Activated CD4-positive, alpha-beta T cell treated with anti-CD3 and anti-CD28 coated beads, Interleukin-2, Interleukin-6, amounts not matched to agents 100 ng/mL and 50 ng/mL, durations not matched to agents 16 hours and 8 hours (primary cell): Measurements from ENCODE around the gene MAST4.

Source experiments
- DNase-seq: peaks from one replicate; pipeline ENCODE4 v3.0.0-alpha.2; 2020

Gene MAST4

DNA sequence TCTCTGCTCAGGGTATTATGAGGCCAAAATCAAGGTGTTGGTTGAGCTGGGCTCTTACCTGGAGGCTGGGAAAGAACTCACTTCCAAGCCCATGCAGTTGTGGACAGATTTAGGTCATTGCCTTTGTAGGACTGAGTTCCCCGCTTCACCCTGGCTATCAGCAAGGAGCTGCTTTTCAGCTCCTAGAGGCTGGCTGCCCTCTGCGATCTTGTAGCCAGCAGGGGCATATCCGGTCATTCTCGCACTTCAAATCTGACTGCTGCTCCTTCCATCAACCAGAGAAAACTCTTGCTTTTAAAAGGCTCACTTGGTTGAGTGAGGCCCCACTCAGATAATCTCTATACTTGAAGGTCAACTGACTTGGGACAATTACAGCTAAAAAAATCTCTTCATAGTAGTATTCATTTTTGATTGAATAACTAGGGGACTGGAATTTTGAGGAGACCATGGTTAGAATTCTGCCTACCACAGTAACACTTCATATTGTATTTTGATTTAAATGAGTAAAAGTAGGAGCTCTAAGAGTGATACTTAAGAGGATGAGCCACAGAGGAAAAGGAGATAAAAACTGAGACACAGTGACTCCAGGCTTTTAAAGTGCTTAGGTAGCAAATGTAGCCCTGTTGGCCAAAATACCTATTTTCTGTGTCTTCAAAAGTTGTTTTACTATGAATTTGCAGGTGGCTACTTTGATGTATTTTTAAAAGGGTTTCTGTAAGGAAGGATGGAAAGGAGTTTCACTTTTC lies 463.0 kb downstream of the MAST4 start:
- no peak for DNase-seq

DNA sequence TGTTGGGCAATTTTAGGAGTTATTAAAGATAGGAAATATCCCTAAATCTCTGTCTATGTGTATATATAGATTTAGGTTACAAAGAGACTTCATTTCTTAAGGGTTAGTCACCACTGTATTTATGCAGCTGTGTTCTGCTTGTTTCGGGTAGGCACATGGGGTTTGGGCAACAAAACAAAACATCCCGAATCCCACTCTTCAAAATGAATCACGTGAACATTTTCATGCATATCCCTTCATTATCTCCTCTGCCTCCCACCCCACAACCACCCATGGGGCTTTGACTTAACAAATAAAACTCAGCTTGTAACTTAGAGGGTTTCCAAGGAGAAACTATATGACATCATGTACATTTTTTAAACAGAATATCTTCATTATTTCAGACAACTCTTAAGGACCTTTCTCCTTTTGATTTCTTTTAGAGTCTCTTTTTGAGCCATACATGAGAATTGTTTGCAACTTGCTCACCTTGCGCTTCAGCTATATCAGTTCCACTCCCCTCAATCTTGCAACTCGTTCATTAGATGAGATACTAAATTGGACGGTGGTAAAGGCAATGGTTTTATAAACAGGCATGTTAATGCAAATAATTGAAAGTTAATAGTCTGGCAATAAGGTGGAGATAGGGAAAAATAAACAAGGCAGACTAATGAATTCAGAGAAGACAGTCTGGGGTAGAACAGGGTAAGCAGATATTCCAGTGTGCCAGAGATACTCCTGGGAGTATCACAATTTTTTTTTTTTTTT lies 463.7 kb downstream of the MAST4 start:
- DNase-seq = no peak

GRCh38 chr5:67061511-67061910 lies 465.3 kb downstream of the MAST4 start:
- DNase-seq = no peak

- no peak for DNase-seq
Observed at GRCh38 chr5:67063055-67063454, 466.9 kb downstream of the MAST4 start.

GRCh38 chr5:67063791-67064190 lies 467.6 kb downstream of the MAST4 start:
- no peak for DNase-seq

- DNase-seq = peak; percentile 68
Observed at GRCh38 chr5:67065237-67065636, 469.0 kb downstream of the MAST4 start.

- DNase-seq = peak; percentile 8
Observed at GRCh38 chr5:67065696-67066095, 469.5 kb downstream of the MAST4 start.

DNA sequence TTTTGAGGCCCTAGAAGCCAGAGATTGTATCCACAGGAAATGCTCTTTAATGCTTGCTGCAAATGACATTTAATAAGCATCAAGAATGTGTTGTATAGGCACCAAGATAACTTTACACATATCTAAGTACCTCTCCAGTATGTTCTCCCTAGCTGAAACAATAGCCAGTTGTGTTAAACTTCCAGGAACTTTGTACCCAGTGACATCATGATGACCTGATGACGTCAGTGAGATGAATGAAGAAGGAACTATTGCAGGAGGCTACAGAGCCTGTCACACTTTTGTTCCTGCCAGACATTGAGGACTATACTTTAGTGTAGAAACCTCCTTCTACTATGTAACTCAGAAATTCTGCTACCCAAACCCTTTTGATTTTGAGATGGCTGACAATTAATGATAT lies 470.6 kb downstream of the MAST4 start:
- no peak for DNase-seq

DNA sequence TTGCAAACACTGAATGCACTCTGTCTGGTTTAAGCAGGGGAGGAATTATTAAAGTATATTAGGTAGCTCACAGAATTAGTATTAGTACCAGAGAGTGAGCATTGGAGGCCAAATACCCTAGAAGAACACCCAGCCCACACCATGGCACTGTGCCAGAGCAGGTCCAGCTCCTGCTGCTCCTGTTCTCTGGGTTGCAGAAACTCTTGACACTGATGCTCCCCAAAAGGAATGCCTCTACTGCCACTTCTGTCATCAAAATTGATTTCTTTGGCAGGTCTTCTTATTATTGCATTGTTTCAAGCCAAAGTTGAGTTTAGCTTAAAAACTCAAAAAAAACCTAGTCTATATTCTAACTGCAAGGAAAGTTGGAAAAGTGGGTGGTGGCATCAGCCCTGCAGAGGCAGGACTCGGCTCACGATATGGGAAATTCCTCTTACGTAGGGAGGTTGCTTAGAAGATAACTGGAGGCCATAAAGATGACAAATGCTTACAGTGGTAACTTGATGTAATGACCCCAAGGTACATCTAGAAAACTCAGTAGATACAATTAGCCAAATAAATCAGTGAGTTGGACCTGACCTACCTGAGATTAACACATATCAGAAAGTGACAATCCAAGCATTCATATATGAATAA lies 477.0 kb downstream of the MAST4 start:
- DNase-seq = no peak

DNA sequence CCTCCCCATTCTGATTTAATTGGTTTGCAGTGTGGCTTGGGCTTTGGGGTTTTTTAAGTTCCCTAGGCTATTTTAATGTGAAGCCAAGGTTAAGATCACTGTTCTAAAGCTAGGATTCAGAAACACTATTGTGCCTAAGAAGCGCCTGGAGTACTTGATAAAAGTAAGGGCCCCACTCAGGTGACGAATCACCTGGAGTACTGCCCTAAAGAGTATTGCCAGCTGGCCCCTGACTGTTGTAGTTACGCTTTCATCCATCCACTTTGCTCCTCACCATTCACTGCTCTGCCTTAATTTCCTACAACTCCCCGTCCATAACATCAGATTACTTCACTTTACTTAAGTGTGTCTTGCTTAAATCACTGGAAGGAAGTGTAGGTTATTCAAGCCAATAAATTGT lies 481.1 kb downstream of the MAST4 start:
- no peak for DNase-seq

GRCh38 chr5:67081261-67081660 lies 485.1 kb downstream of the MAST4 start:
- no peak for DNase-seq

- no peak for DNase-seq
Observed at GRCh38 chr5:67082941-67083340, 486.7 kb downstream of the MAST4 start.

- no peak for DNase-seq
Observed at GRCh38 chr5:67085616-67086015, 489.4 kb downstream of the MAST4 start.

- no peak for DNase-seq
Observed at GRCh38 chr5:67089200-67089725, 493.1 kb downstream of the MAST4 start.

DNA sequence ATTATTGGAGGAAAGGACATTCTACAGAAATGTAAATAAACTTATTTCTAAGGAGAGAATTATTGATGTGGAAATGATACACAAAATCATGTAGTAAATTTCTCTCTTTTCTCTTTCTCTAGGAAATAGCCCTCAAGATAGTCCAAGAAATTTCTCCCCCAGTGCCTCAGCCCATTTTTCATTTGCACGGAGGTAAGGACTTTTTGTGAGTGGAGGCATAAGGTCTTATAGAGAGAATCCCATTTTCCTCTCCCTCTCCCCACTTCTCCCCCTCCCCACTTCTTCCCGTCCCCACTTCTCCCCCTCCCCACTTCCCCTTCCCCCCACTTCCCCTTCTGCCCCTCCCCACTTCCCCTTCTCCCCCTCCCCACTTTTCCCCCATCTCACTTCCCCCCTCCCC lies 493.8 kb downstream of the MAST4 start:
- DNase-seq = no peak

- peak; percentile 21 for DNase-seq
Observed at GRCh38 chr5:67090593-67090992, 494.4 kb downstream of the MAST4 start.

- DNase-seq = no peak
Observed at GRCh38 chr5:67092535-67092934, 496.3 kb downstream of the MAST4 start.

- no peak for DNase-seq
Observed at GRCh38 chr5:67093279-67093678, 497.1 kb downstream of the MAST4 start.

DNA sequence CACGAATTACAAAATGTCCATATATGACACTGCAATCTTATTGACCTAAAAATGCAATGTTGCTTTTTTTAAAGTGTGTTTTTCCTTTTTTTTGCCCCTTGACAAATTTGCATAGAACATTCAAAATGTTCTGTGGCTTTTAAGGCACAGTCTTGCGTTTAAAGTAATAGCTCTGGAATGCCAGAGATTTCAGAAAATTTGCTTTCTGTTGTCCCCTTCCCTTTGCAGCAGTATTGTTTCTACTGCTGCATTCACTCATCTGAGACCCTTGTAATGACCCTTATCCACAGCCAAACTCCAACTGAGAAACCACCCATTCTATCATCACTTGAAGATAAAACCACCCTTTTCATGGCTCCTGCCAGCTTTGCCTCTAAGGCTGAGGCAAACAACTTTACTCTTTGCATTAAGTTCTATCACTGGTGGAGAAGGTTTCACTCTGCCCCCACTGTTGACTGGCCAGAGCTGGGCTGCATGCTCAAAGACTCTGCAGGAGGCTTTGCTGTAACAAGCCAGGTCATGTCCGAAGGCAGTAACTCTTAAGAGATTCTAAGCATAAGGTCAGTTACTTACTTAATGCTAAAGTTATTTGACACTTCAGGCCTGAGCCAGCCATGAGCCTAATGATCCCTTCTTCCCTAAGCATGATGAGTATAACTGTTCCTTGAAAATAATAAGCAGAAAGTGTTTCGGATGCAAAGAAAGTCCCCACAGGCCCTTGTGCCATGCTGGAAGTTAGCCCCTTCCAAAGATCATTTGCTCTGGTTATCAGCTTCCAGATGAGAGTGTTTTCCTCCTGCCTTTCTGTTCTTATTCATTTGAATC lies 498.5 kb downstream of the MAST4 start:
- DNase-seq = no peak

DNA sequence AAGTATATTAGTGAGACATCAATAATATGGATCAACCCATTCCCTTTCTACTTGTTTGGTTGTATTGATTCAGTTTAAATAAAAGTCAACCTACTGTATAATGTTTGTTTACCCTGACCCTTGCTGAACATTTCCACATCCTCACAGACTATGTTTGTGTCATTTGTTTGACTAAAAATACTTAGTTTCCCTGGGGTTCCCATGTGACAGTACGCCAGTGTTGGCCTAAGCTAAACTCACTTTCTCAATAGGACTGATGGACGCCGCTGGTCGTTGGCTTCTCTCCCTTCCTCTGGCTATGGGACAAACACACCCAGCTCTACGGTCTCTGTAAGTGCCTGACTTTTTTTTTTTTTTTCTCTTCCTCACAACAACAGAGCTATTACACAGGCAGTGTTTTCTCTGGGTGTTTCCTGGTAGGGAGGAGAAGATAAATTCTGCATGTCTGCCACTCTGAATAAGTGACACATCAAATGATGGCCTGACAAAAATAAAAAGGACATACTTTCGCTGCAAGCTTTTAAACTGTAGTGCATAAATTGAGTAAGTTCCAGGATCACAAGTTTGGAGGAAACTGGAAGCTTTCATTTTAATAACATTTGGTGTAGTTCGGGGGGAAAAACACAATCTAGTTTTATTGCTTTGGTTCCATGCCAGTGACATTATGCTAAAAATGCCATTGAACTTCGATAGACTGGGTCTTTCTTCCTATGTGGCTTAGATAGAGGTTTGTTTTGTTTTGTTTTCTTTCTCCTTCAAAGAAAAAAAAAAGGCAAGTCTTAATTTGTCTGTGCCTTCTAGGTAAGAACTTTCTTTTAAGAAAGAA lies 499.4 kb downstream of the MAST4 start:
- DNase-seq = no peak

DNA sequence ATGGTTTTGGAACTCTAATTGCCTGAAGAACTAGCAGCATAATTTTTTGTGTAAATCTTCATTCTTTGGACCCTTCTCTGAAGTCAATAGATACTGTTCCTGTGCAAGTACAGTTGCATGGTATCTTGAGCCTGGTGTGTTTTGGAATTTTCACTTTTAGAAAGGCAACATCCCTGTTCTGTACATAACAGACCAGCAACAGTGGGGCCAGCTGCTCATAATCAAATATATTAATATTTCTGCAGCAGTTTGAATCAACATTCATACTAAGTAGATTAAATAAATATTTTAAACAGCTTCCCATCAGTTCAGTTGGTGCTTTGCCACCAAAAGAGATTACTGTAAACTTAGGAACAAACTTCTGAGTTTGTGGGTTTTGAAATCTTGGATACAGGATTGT lies 502.5 kb downstream of the MAST4 start:
- DNase-seq = no peak

GRCh38 chr5:67100301-67100700 lies 504.1 kb downstream of the MAST4 start:
- peak; percentile 83 for DNase-seq
